ENCODE data around the gene APOBEC3G. TPM values are rescaled to one million over a fixed set of nuclear protein-coding genes. Genes with fewer than 3 reads are reported as not detected.

APOBEC3G gene
- total RNA-seq, 1 donor from 2014 or later: 9.0 TPM

DNA sequence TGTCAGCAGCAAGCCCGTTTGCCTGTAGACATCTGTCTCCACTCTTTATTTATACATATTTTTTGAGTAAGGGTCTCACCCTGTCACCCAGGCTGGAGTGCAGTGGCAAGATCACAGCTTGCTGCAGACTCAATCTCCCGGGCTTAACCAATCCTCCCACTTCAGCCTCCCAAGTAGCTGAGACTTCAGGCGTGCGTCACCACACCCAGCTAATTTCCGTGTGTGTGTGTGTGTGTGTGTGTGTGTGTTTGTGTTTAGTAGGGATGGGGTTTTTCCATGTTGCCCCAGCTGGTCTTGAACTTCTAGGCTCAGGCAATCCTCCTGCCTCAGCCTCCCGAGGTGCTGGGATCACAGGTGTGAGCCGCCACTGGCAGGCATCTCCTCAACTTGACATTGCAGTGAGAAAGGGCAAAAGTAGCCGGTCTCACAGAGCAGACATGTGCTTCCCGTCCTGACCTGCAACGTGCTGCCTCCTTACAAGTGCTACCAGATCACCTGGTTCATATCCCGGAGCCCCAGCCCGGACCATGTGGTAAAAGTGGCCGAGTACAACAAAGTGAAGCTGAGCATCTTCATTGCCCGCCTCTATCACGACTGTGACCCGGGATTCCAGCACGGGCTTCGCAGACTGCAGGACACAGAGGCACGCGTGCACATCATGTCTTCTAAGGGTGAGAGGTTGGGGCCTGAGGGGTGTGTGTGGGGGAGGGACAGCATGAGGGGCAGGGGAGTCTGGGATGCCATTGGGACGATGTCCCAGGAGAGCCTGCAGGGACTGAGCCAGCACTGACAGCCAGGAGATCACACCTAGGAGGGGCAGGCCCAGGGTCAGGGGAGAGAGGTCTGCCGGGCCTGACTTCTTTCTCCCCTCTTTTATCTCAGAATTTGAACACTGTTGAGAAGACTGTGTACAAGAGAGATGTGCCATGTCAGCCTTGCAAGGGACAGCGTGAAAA is 14.3 kb downstream of the APOBEC3G start:
- no peak overlapping the region for H3K4me3 Mint-ChIP-seq (ENCODE audit: unreplicated experiment)
- H3K27me3 Mint-ChIP-seq (ENCODE audit: unreplicated experiment): peaks cover 10% of the 10 kb centered on the region
- no peak overlapping the region for H3K27ac Mint-ChIP-seq (ENCODE audit: unreplicated experiment)
- TF ChIP-seq, protein P1, sequence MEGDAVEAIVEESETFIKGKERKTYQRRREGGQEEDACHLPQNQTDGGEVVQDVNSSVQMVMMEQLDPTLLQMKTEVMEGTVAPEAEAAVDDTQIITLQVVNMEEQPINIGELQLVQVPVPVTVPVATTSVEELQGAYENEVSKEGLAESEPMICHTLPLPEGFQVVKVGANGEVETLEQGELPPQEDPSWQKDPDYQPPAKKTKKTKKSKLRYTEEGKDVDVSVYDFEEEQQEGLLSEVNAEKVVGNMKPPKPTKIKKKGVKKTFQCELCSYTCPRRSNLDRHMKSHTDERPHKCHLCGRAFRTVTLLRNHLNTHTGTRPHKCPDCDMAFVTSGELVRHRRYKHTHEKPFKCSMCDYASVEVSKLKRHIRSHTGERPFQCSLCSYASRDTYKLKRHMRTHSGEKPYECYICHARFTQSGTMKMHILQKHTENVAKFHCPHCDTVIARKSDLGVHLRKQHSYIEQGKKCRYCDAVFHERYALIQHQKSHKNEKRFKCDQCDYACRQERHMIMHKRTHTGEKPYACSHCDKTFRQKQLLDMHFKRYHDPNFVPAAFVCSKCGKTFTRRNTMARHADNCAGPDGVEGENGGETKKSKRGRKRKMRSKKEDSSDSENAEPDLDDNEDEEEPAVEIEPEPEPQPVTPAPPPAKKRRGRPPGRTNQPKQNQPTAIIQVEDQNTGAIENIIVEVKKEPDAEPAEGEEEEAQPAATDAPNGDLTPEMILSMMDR (IDR thresholded peaks at IDR 0.05; ENCODE audit: unreplicated experiment): no peak
- H3K4me1 Mint-ChIP-seq (ENCODE audit: unreplicated experiment): peaks cover 4% of the 10 kb centered on the region
- no peaks in the 10 kb centered on the region for H3K9me3 Mint-ChIP-seq (ENCODE audit: unreplicated experiment)
- H3K36me3 Mint-ChIP-seq (ENCODE audit: low read depth, unreplicated experiment): no peaks in the 10 kb centered on the region
- DNase-seq (ENCODE audit: low spot score): no peak

DNA sequence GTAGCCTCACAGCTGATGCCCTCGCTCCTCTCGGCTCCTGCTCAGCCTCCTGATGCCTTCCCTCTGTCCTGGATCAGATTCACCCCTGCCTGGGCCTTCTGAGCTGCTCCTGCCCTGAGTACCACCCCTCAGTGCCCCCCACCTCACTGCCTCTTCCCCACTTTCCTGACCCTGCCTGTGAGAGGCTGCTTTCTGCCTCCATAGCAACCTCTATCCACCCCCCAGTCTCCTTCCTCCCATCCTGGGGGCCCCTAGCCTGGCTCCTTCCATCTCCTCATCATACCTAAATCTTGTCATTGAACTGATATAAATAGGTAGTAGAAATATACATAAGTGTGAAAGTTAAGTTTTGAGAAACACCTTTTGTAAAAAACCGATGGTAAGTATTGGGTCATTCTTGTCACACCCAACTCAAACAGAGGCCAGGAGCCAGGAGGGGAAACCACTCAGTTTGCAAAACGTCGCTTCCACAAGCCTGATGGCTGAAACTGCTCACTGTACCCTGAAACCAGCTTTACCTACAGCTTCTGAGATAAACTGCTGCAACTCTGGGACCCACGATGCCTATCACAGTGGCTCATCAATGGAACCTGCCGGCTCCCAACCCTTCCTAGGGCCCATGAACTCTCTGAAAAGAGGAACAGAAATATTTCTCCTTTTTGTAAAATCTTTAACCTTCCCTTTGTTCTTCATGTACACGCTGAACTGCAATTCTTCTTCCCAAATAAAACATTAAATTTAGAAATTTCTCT is 15.2 kb downstream of the APOBEC3G start:
- Mint-ChIP-seq H3K27me3 (ENCODE audit: unreplicated experiment) (peaks cover 8% of the 10 kb centered on the region), H3K4me3 (ENCODE audit: unreplicated experiment) (no peak overlapping the region), H3K36me3 (ENCODE audit: low read depth, unreplicated experiment) (no peaks in the 10 kb centered on the region), H3K9me3 (ENCODE audit: unreplicated experiment) (no peaks in the 10 kb centered on the region), H3K27ac (ENCODE audit: unreplicated experiment) (peak overlapping the region; percentile 53), H3K4me1 (ENCODE audit: unreplicated experiment) (peaks cover 6% of the 10 kb centered on the region)
- TF ChIP-seq, protein P1 (IDR thresholded peaks at IDR 0.05; ENCODE audit: unreplicated experiment): no peak
- no peak for DNase-seq (ENCODE audit: low spot score)

DNA sequence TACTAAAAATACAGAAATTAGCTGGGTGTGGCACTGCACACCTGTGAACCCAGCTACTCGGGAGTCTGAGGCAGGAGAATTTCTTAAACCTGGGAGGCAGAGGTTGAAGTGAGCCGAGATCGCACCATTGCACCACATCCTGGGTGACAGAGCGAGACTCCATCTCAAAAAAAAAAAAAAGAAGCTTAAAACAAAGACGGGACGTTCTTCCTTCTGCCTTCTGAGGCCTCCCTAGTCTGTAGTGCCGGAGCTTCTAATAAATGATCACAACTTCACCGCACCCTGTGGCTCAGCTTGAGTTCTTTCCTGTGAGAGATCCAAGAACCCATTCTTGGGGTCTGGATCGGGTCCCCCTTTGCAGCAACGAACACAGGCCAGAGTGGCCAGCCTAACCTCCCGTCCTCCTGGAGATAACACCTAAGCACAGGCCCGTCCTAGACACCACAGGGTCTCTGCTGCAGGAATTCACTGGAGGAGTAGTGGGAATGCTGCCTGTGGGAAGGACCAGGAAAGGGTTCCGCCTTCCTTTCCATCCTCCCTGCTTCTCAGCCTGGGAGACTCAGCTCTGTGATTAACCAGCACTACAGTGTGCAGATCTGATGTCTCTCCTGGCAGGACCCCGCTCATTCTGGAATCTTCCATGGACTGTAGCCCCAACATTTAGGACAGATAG is 17.8 kb downstream of the APOBEC3G start:
- Mint-ChIP-seq H3K4me1 (ENCODE audit: unreplicated experiment) (peaks cover 7% of the 10 kb centered on the region), H3K27ac (ENCODE audit: unreplicated experiment) (no peak overlapping the region), H3K9me3 (ENCODE audit: unreplicated experiment) (no peaks in the 10 kb centered on the region), H3K4me3 (ENCODE audit: unreplicated experiment) (no peak overlapping the region), H3K36me3 (ENCODE audit: low read depth, unreplicated experiment) (no peaks in the 10 kb centered on the region), H3K27me3 (ENCODE audit: unreplicated experiment) (peaks cover 7% of the 10 kb centered on the region)
- DNase-seq (ENCODE audit: low spot score): no peak
- TF ChIP-seq, protein P1 (IDR thresholded peaks at IDR 0.05; ENCODE audit: unreplicated experiment): no peak

DNA sequence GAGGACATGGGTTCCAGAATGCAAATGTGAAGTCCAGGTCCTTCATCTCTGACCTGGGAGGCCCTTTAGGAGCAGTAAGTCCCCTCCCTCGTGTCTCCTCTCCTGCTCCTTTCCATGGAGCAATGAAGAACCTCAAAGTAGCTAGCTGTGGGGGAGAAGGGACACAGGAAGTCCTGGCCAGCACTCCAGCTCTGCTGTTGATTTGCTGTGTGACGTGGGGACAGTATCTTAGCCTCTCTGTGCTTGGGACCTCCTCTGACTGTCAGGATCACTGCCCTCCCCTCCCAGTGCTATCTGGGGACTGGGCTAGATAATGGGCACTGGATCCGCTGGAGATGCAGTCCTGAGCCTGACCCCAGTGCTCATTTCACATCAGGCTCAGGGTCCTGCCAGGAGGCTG is 18.9 kb downstream of the APOBEC3G start:
- TF ChIP-seq, protein P1 (IDR thresholded peaks at IDR 0.05; ENCODE audit: unreplicated experiment): no peak
- peaks cover 7% of the 10 kb centered on the region for H3K27me3 Mint-ChIP-seq (ENCODE audit: unreplicated experiment)
- no peak for DNase-seq (ENCODE audit: low spot score)
- no peak overlapping the region for H3K27ac Mint-ChIP-seq (ENCODE audit: unreplicated experiment)
- H3K4me3 Mint-ChIP-seq (ENCODE audit: unreplicated experiment): no peak overlapping the region
- H3K9me3 Mint-ChIP-seq (ENCODE audit: unreplicated experiment): no peaks in the 10 kb centered on the region
- H3K4me1 Mint-ChIP-seq (ENCODE audit: unreplicated experiment): peaks cover 7% of the 10 kb centered on the region
- H3K36me3 Mint-ChIP-seq (ENCODE audit: low read depth, unreplicated experiment): no peaks in the 10 kb centered on the region

Data from endothelial cell (in vitro differentiated cells).